Stomach (tissue), 9 donors: ENCODE measurements around the gene C1QC. TPM values are rescaled to one million over a fixed set of nuclear protein-coding genes. Genes with fewer than 3 reads are reported as not detected.
A peak's percentile ranks its signal among the peaks of the same experiment; 100 is the strongest.

Experiments used
- DNase-seq, 2 donors: peaks; one replicate each; pipeline versions ENCODE4 v3.0.0 to v3.0.0-alpha.2; 2013 to 2019
- H3K27ac ChIP-seq, 5 donors: fragments of 200-600 bp in 4 of 5; sonication (generic) in 4 of 5; one replicate each; pipeline ENCODE4 v1.5.1; 2013 to 2019; ENCODE audit warnings: mild to moderate bottlenecking in 1 of 5, moderate library complexity in 1 of 5
- H3K27me3 ChIP-seq, 3 donors: fragments of 200-600 bp; sonication (generic); one replicate each; pipeline ENCODE4 v1.5.1; 2017 to 2019; ENCODE audit warnings: mixed run types in 1 of 3
- H3K36me3 ChIP-seq, 4 donors: fragments of 200-600 bp; sonication (generic); 1 replicate in 3 of 4; 2 replicates in 1 of 4; pipeline ENCODE4 v1.5.1; 2016 to 2019
- H3K4me1 ChIP-seq, 4 donors: fragments of 200-600 bp; sonication (generic); one replicate each; pipeline ENCODE4 v1.5.1; 2016 to 2019
- H3K4me3 ChIP-seq, 4 donors: fragments of 200-600 bp; sonication (generic) in 3 of 4; one replicate each; pipeline ENCODE4 v1.5.1; 2016 to 2019; ENCODE audit warnings: mild to moderate bottlenecking in 1 of 4
- H3K9me3 ChIP-seq, 4 donors: fragments of 200-600 bp; sonication (generic); one replicate each; pipeline ENCODE4 v1.5.1; 2016 to 2019
- CTCF ChIP-seq, 7 experiments: fragments of 450-650 bp in 4 of 7; fragments of 200-600 bp in 3 of 7; sonication (generic) in 3 of 7; IDR thresholded peaks; one replicate each; pipeline ENCODE4 v1.5.1; 2016 to 2019; ENCODE audit warnings: antibody characterized with exemption in 7 of 7, control low read depth in 2 of 7, mild to moderate bottlenecking in 1 of 7
- EP300 ChIP-seq: sonication (generic); formaldehyde crosslinking; IDR thresholded peaks from one replicate; pipeline ENCODE4 v1.6.1; 2017; ENCODE audit warnings: antibody characterized with exemption
- POLR2A ChIP-seq, 4 donors: fragments of 450-650 bp; IDR thresholded peaks; one replicate each; pipeline ENCODE4 v1.6.1; 2016; ENCODE audit warnings: antibody characterized with exemption in 4 of 4, control low read depth in 2 of 4, mild to moderate bottlenecking in 1 of 4, moderate library complexity in 1 of 4
- POLR2AphosphoS5 ChIP-seq, 3 donors: sonication (generic); formaldehyde crosslinking; IDR thresholded peaks; one replicate each; pipeline ENCODE4 v1.6.1; 2016; ENCODE audit warnings: antibody characterized with exemption in 3 of 3
- WGBS, 5 donors: extraction: QIAGEN DNeasy Blood & Tissue Kit in 3 of 5; methylation state at CpG; one replicate each; pipeline versions ENCODE4 v1.1.5 to v1.1.7; 2013 to 2018; 5-methylcytosine and 5-hydroxymethylcytosine counted together
- intact Hi-C: fragments of 100-400 bp; cut with DNase I; formaldehyde crosslinking; loops from one replicate; pipeline ENCODE4 v1.15.1; 2023; ENCODE audit warnings: low total_unique reads
- polyA plus RNA-seq, 3 donors: library from polyadenylated mRNA; stranded (reverse); fragments of 200-250 nt; gene quantifications; one replicate each; pipeline ENCODE4 v1.2.3, GENCODE V29; 2013
- total RNA-seq, 5 donors: library from RNA; depleted of rRNA; stranded (reverse); fragments of >200 nt; gene quantifications; one replicate each; pipeline versions ENCODE4 v1.1.0 to v1.2.3, GENCODE V29; 2014 to 2016
- donor health status: healthy with polysubstance abuse.
- donor health status: Bipolar disorder and iron deficiency.
- donor health status: healthy.

C1QC gene
- total and polyA plus RNA-seq, 8 donors, result 27.8 to 181 (median 60.5) TPM

- no peak for DNase-seq
- WGBS, 5 donors, result 0 to 96% (median 3%) methylated on average over 1 of the region's 1 CpG
- peak overlapping the region in 1 of 4 donors; percentile 4 for H3K4me3 ChIP-seq
- H3K27me3 ChIP-seq, result peaks cover 0 to 37% (median 0%) of the 10 kb centered on the region in 3 donors
- no peaks in the 10 kb centered on the region for H3K36me3 ChIP-seq
- no peak overlapping the region for H3K27ac ChIP-seq
- H3K4me1 ChIP-seq, result peaks cover 0 to 10% (median 7%) of the 10 kb centered on the region in 4 donors
- intact Hi-C loops, result no loop called here
- no peaks in the 10 kb centered on the region for H3K9me3 ChIP-seq
- no peak for TF ChIP-seq POLR2AphosphoS5 (IDR thresholded peaks at IDR 0.05)
- no peak for TF ChIP-seq POLR2A (IDR thresholded peaks at IDR 0.05)
- no peak for TF ChIP-seq EP300
- TF ChIP-seq CTCF (IDR thresholded peaks at IDR 0.05), result no peak
Measured at GRCh38 chr1:22646384-22646783, 3.0 kb downstream of the C1QC start.

GRCh38 chr1:22650089-22650693 is 6.8 kb downstream of the C1QC start:
- WGBS, 5 donors, result 87 to 93% (median 88%) methylated on average over 13 of the region's 13 CpGs
- Histone ChIP-seq H3K36me3 (no peaks in the 10 kb centered on the region), H3K9me3 (no peaks in the 10 kb centered on the region), H3K27ac (no peak overlapping the region), H3K4me1 (no peaks in the 10 kb centered on the region), H3K27me3 (peaks cover 0 to 33% (median 6%) of the 10 kb centered on the region in 3 donors), H3K4me3 (no peak overlapping the region)
- intact Hi-C loops, result no loop called here
- TF ChIP-seq POLR2A (IDR thresholded peaks at IDR 0.05) (no peak), CTCF (IDR thresholded peaks at IDR 0.05) (no peak), POLR2AphosphoS5 (IDR thresholded peaks at IDR 0.05) (no peak), EP300 (no peak)
- no peak for DNase-seq

- TF ChIP-seq EP300, result no peak
- no peak for TF ChIP-seq CTCF (IDR thresholded peaks at IDR 0.05)
- no peak for TF ChIP-seq POLR2A (IDR thresholded peaks at IDR 0.05)
- TF ChIP-seq POLR2AphosphoS5 (IDR thresholded peaks at IDR 0.05), result no peak
- no peak for DNase-seq
- no peaks in the 10 kb centered on the region for H3K9me3 ChIP-seq
- no peaks in the 10 kb centered on the region for H3K36me3 ChIP-seq
- no peak overlapping the region for H3K27ac ChIP-seq
- H3K4me1 ChIP-seq, result no peaks in the 10 kb centered on the region
- intact Hi-C loops, result no loop called here
- WGBS, 5 donors, result 63 to 73% (median 66%) methylated on average over 15 of the region's 15 CpGs
- H3K4me3 ChIP-seq, result no peak overlapping the region
- H3K27me3 ChIP-seq, result peaks cover 0 to 49% (median 16%) of the 10 kb centered on the region in 3 donors
Measured at GRCh38 chr1:22651941-22652856, 8.8 kb downstream of the C1QC start.

GRCh38 chr1:22652881-22653316 is 9.5 kb downstream of the C1QC start, which contains the start of gene C1QB:
Gene C1QB, plus strand, starts transcription at chr1:22653236. Its CDS starts 6,227 bp downstream, at chr1:22659463.
- Histone ChIP-seq H3K36me3 (no peaks in the 10 kb centered on the region), H3K4me1 (no peaks in the 10 kb centered on the region), H3K27ac (peak within 1 kb of the TSS in 2 of 5 donors; percentile 26 to 38), H3K4me3 (peak within 1 kb of the TSS; percentile 8 to 22 (median 18)), H3K9me3 (no peaks in the 10 kb centered on the region), H3K27me3 (peaks cover 0 to 47% (median 16%) of the 10 kb centered on the region in 3 donors)
- no peak for DNase-seq
- WGBS, 5 donors, result 74 to 81% (median 75%) methylated on average over 12 to 13 of the region's 13 CpGs
- intact Hi-C loops, result no loop called here
- TF ChIP-seq POLR2A (IDR thresholded peaks at IDR 0.05) (no peak), POLR2AphosphoS5 (IDR thresholded peaks at IDR 0.05) (peak in 2 of 3 donors; percentile 22 to 26), CTCF (IDR thresholded peaks at IDR 0.05) (no peak), EP300 (no peak)
